Measurements from ENCODE around the gene SPPL2A. TPM values are rescaled to one million over a fixed set of nuclear protein-coding genes. Genes with fewer than 3 reads are reported as not detected.

Gene SPPL2A
- total RNA-seq, 1 experiment from 2014 or later = 38.6 TPM

GRCh38 chr15:50686469-50687301, 78.8 kb downstream of the SPPL2A start, which contains the start of gene TRPM7 (continued):
- TF ChIP-seq ARID4B (CRISPR knock-in tag; IDR thresholded peaks at IDR 0.05; ENCODE audit: borderline replicate concordance) (peak; percentile 80; the same call in 1 of the 2 replicates), ZNF281 (CRISPR knock-in tag; IDR thresholded peaks at IDR 0.05) (no peak), ZNF317 (CRISPR knock-in tag; IDR thresholded peaks at IDR 0.05; ENCODE audit: borderline replicate concordance, low read depth) (no peak), OVOL2 (CRISPR knock-in tag; IDR thresholded peaks at IDR 0.05; ENCODE audit: borderline replicate concordance) (no peak), EMX1 (CRISPR knock-in tag; IDR thresholded peaks at IDR 0.05) (no peak), RORB (CRISPR knock-in tag; IDR thresholded peaks at IDR 0.05) (no peak), ZSCAN18 (CRISPR knock-in tag; IDR thresholded peaks at IDR 0.05) (no peak), FOXP1 (CRISPR knock-in tag; IDR thresholded peaks at IDR 0.05; ENCODE audit: borderline replicate concordance) (peak; percentile 94), CREM (CRISPR knock-in tag; IDR thresholded peaks at IDR 0.05) (peak; percentile 86; the same call in 1 of the 2 replicates), NR3C1 (CRISPR knock-in tag; conservative IDR thresholded peaks at IDR 0.05; ENCODE audit: low read depth) (0 out of 2 replicates have a peak, but pooled peaks have one; percentile 61), FOXK1 (CRISPR knock-in tag; IDR thresholded peaks at IDR 0.05) (peak; percentile 70), NFE2L1 (CRISPR knock-in tag; IDR thresholded peaks at IDR 0.05) (no peak), KAT7 (CRISPR knock-in tag; IDR thresholded peaks at IDR 0.05; ENCODE audit: borderline replicate concordance) (peak; percentile 99; the same call in 1 of the 2 replicates), ESRRA (CRISPR knock-in tag; IDR thresholded peaks at IDR 0.05; ENCODE audit: borderline replicate concordance) (peak; percentile 82; the same call in 1 of the 2 replicates), MXD4 (CRISPR knock-in tag; IDR thresholded peaks at IDR 0.05; ENCODE audit: borderline replicate concordance) (no peak), TCF7 (CRISPR knock-in tag; IDR thresholded peaks at IDR 0.05; ENCODE audit: low read depth) (0 out of 2 replicates have a peak, but pooled peaks have one; percentile 66), ZNF416 (CRISPR knock-in tag; IDR thresholded peaks at IDR 0.05) (peak; percentile 18; the same call in 1 of the 2 replicates), SOX15 (CRISPR knock-in tag; IDR thresholded peaks at IDR 0.05) (no peak), NR1H2 (CRISPR knock-in tag; IDR thresholded peaks at IDR 0.05) (no peak), PRRX2 (CRISPR knock-in tag; IDR thresholded peaks at IDR 0.05) (no peak), MYBL2 (CRISPR knock-in tag; IDR thresholded peaks at IDR 0.05) (no peak), USF1 (CRISPR knock-in tag; IDR thresholded peaks at IDR 0.05) (peak; percentile 89), IRF1 (CRISPR knock-in tag; IDR thresholded peaks at IDR 0.05) (peak; percentile 78), ZNF423 (CRISPR knock-in tag; IDR thresholded peaks at IDR 0.05) (no peak), HMGXB4 (CRISPR knock-in tag; IDR thresholded peaks at IDR 0.05) (0 out of 2 replicates have a peak, but pooled peaks have one; percentile 36), MAX (CRISPR knock-in tag; IDR thresholded peaks at IDR 0.05) (peak; percentile 86; the same call in 1 of the 2 replicates), SMAD4 (CRISPR knock-in tag; IDR thresholded peaks at IDR 0.05) (no peak)

Data from WTC11 (cell line).